22Rv1 (cell line): ENCODE results near the gene MIF.
A peak's percentile ranks its signal among the peaks of the same experiment; 100 is the strongest.

Source experiments
- H3K27ac ChIP-seq: fragments of 450-650 bp; 2 replicates; pipeline ENCODE4 v1.5.1; 2017
- CTCF ChIP-seq: fragments of 450-650 bp; IDR thresholded peaks from 2 replicates; pipeline ENCODE4 v1.5.1; 2017; ENCODE audit warnings: mild to moderate bottlenecking
- ZFX ChIP-seq: fragments of 450-650 bp; IDR thresholded peaks from 2 replicates; pipeline ENCODE4 v1.6.1; 2017; ENCODE audit warnings: antibody characterized with exemption, borderline replicate concordance

Gene MIF

GRCh38 chr22:23908587-23909205 is 14.5 kb downstream of the MIF start:
- H3K27ac ChIP-seq, result peak overlapping the region; percentile 26; the same call in 1 of the 2 replicates
- no peak for TF ChIP-seq CTCF
- TF ChIP-seq ZFX, result no peak

GRCh38 chr22:23909296-23909898 is 15.2 kb downstream of the MIF start:
- TF ChIP-seq ZFX (no peak), CTCF (no peak)
- peak overlapping the region; percentile 26; the same call in 1 of the 2 replicates for H3K27ac ChIP-seq

- TF ChIP-seq ZFX (no peak), CTCF (no peak)
- no peak overlapping the region for H3K27ac ChIP-seq
Observed at GRCh38 chr22:23910496-23911190, 16.5 kb downstream of the MIF start.

GRCh38 chr22:23911318-23911980 is 17.3 kb downstream of the MIF start:
- TF ChIP-seq CTCF, result no peak
- TF ChIP-seq ZFX, result no peak
- no peak overlapping the region for H3K27ac ChIP-seq

- peak overlapping the region; percentile 84; the same call in 1 of the 2 replicates for H3K27ac ChIP-seq
- TF ChIP-seq ZFX (no peak), CTCF (no peak)
Observed at GRCh38 chr22:23912293-23912903, 18.2 kb downstream of the MIF start.

GRCh38 chr22:23913306-23913660 is 19.1 kb downstream of the MIF start:
- H3K27ac ChIP-seq, result peak overlapping the region; percentile 84
- TF ChIP-seq ZFX (no peak), CTCF (no peak)
